Sciatic nerve (tissue), 2 donors: ENCODE results near the gene KCNC1. TPM values are rescaled to one million over a fixed set of nuclear protein-coding genes. Genes with fewer than 3 reads are reported as not detected.

ENCODE experiments used
- ATAC-seq: fragments of 200-7000 bp; cut with Tn5 transposase; one replicate; pipeline ENCODE4 v1.9.1; 2020; ENCODE audit warnings: mild to moderate bottlenecking, moderate library complexity
- DNase-seq: peaks from one replicate; pipeline ENCODE4 v3.0.0-alpha.2; 2020; ENCODE audit warnings: low spot score
- intact Hi-C: fragments of 100-400 bp; cut with DNase I; formaldehyde crosslinking; loops from one replicate; pipeline ENCODE4 v1.14.2; 2022
- total RNA-seq: library from RNA; stranded (reverse); fragmentation: NEBNext Ultra II Directional; extraction: Animal tissue kit (Norgen Biotek cat#: 25700); gene quantifications from one replicate; pipeline ENCODE4 v1.2.1, GENCODE V29; 2021
- donor health status: DM: no; HTN: no; CAD: no.
- donor health status: DM: no; HTN: no; CAD: no.

Gene KCNC1
- total RNA-seq, 1 donor from 2014 or later, result not detected

DNA sequence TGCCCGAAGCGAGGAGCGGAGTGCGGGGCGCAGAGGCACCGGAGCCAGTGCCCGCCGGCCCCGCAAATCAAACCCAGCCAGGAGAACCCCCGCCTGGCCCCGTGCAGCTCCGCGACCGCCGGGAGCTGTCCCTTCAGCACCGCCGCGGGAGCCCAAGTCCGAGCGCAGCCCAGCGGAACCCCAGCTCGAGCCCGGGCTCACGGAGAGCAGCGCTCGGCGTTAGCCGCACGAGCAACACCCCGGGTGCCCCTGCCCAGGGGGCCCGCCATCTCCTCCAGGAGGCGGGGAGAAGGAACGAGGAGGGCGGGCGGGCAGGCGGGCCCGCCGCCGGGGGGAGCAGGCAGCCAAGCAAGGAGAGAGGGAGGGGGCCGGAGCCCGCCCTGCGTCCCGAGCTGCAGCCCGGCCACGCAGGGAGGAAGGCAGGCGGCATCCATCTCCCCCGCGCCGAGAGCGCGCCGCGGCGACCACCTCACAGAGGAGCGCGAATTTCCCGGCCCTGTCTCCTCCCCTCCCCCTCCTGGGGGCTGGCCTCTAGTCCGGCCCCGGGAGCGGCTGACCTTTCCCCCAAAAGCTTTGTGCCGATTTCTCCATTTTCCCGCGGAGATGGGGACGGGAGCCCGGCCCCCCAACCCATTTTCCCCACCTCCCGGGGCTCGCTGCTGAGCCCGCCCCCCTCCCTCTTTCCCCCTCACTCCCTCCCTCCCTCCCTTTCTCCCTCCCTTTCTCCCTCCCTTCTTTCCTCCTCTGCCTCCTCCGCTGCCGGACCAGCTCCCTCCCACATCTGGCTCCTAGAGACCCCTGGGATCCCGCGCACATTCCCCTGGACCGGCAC lies 621 bp downstream of the KCNC1 start:
- intact Hi-C loops, result no loop called here
- ATAC-seq, result peak; percentile 79

DNA sequence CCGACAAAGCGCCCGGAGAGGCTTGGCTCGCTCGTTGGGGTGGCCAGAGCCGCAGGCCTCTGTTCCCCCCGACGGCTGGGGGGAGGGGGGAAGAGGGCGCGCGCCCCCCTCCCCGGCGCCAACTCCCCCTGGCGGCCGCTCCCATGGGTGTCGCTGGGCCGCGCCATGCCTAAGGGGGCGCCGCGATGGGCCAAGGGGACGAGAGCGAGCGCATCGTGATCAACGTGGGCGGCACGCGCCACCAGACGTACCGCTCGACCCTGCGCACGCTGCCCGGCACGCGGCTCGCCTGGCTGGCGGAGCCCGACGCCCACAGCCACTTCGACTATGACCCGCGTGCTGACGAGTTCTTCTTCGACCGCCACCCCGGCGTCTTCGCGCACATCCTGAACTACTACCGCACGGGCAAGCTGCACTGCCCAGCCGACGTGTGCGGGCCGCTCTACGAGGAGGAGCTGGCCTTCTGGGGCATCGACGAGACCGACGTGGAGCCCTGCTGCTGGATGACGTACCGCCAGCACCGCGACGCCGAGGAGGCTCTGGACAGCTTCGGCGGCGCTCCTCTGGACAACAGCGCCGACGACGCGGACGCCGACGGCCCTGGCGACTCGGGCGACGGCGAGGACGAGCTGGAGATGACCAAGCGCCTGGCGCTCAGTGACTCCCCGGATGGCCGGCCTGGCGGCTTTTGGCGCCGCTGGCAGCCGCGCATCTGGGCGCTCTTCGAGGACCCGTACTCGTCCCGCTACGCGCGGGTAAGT lies 1.4 kb downstream of the KCNC1 start:
- ATAC-seq (no peak), DNase-seq (peak; percentile 44)
- intact Hi-C loops, result no loop called here

More for the DNA sequence above, 621 bp downstream of the KCNC1 start:
- DNase-seq, result peak; percentile 76

DNA sequence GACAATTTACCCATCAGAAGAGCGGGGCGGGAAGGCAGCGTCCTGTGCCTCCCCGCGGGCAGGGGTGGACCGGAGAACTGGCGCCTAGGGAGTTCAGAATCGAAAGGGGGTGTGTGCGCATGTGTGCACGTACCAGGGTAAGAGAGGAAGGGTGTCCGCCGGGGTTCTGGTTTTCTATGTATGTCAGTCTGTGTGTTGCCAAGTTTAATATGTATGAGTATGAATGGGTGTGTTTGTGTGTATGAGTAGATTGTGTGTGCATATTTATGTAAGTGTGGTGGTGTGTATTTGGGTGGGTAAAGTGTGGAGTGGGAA lies 2.0 kb downstream of the KCNC1 start:
- intact Hi-C loops, result no loop called here
- ATAC-seq, result no peak
- no peak for DNase-seq

DNA sequence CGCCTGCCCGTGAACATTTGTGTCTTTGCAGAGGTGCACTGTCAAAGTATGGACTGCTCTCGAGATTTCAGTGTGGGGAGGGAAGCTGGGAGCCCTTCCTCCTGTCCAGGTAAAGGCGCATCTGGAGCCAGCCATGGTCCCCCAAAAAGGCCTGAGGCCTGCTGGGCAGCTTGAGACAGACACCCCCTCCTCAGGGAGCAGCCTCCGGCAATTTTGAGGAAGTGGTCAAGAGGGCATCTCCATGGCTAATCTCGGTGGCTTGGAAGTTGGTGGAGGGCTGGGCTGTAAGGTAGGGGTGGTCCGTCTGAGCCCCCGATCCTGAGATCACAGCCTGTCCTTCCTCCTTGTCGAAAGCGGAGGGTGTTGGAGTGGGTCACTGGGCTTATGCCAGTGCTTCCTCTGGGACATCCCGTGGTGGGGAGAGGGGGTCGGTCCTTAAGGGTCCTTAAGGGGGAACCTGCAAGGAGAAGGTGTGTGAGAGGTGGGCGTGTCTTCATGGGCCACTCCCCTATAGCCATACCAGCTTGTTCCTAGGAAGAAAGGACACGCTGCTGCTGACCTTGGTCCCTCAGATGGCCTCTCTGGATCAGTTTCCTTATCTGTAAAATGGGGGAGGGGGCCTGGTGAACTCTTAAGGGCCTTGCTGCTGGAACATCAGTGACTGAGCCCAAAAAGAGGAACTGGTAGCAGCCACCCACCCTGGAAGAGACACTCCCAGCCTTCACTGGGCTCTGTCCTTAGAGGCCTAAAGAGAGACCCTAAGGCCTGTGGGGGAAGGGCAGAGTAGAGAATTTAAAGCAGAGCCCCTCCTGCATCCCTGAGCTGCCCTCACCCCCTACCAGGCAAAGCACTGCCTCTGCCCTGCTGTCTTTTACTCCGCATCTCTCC lies 2.6 kb downstream of the KCNC1 start:
- intact Hi-C loops, result no loop called here
- DNase-seq (peak; percentile 27), ATAC-seq (no peak)

GRCh38 chr11:17738151-17738973 lies 3.8 kb downstream of the KCNC1 start:
- DNase-seq (peak; percentile 22), ATAC-seq (no peak)
- intact Hi-C loops, result no loop called here

- no peak for ATAC-seq
- intact Hi-C loops, result no loop called here
- peak; percentile 28 for DNase-seq
These were observed 5.4 kb downstream of the KCNC1 start for GRCh38 chr11:17739945-17740338.

- DNase-seq (peak; percentile 35), ATAC-seq (no peak)
- intact Hi-C loops, result no loop called here
These were observed 6.2 kb downstream of the KCNC1 start for GRCh38 chr11:17740649-17741235.

GRCh38 chr11:17741487-17741886 lies 6.9 kb downstream of the KCNC1 start:
- intact Hi-C loops, result no loop called here
- no peak for ATAC-seq
- peak; percentile 34 for DNase-seq

- ATAC-seq, result no peak
- intact Hi-C loops, result no loop called here
- DNase-seq, result no peak
These were observed 7.4 kb downstream of the KCNC1 start for GRCh38 chr11:17742019-17742418.

- DNase-seq (no peak), ATAC-seq (no peak)
- intact Hi-C loops, result no loop called here
These were observed 8.6 kb downstream of the KCNC1 start for GRCh38 chr11:17743026-17743807.

- DNase-seq, result no peak
- no peak for ATAC-seq
- intact Hi-C loops, result no loop called here
These were observed 9.2 kb downstream of the KCNC1 start for GRCh38 chr11:17743808-17744119.

DNA sequence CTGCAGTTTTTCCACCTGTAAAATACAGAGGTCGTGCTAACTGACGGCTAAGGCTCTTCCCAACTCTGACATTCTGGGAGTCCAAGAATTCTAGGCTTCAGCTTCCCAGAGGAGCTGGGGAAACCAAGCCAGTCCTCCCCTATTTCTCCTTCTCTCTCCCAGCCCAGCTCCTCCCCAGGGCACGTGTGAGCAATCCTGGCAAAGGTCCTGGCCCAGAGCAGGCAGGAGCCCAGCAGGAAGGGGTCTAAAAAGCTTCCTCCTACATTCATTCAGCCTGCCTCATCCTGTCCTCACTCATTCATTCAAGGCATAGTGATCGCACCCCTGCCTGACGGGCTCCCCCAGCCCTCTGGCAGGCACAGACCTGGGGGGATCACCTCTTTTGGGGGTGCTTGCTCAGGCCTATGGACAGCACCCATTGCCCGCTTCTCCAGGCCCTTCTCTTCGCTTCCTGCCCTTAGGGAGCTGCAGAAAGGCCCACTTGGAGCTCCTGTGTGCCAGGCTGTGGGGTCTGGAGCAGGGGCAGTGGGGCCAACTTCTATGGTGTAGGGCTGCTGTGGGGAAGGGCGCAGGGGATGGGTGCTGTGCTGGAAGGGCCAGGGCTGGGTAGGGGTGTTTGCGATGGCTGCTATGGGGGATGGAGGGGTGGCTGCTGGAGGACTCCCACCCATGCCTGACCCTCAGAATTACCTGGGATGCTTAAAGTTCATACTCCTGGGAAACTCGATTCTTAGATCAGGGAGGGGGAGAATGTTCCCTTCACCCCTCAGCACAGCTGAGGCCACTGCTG lies 9.8 kb downstream of the KCNC1 start:
- intact Hi-C loops, result no loop called here
- ATAC-seq, result no peak

GRCh38 chr11:17745023-17745772 lies 10.6 kb downstream of the KCNC1 start:
- DNase-seq (no peak), ATAC-seq (no peak)
- intact Hi-C loops, result no loop called here

More for the DNA sequence above, 9.8 kb downstream of the KCNC1 start:
- DNase-seq, result no peak

GRCh38 chr11:17746096-17746495 lies 11.5 kb downstream of the KCNC1 start:
- intact Hi-C loops, result no loop called here
- ATAC-seq (no peak), DNase-seq (no peak)

DNA sequence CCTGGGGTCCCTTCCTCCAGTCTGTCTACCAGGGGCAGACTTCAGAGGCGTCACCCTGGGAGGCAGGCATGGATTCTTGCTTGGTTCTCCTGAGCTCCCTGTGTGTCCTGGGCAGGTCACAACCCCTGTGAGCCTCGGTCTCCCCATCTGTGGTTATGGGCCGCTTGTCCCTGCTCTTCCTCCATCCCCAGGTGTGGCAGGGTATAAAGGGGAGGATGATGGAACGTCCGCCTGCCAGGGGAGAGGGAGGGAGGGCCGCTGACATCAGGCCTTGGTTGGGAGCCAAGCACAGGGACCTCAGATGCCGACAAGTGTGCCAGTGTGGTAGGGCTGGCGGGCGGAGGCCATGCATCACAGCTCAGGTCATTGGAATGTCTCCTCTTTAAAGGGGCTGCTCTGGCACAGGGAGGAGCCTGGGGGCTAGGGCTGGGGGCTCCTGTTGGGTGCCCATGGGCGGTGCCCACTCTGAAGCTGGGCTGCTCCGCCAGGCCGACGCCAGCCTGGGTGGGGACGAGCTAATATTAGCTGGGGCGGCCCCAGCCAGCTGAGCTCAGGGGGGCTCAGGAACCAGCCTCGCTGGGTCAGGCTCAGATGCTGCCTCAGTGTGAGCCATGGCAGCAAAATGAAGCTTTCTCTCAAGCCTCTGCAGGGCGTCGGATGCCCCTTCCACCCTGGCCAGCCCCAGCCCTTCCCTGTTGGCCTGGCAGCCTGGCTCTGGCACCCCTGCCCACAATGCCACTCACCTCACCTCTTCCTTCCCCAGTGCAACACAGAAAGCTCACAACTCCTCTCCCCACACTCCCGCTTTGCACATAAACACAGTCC lies 12.8 kb downstream of the KCNC1 start:
- DNase-seq (no peak), ATAC-seq (no peak)
- intact Hi-C loops, result no loop called here

- DNase-seq (no peak), ATAC-seq (no peak)
These were observed 13.5 kb downstream of the KCNC1 start for GRCh38 chr11:17748044-17748443.

More at GRCh38 chr11:17748044-17748443, 13.5 kb downstream of the KCNC1 start:
- intact Hi-C loops, result no loop called here
